Skeletal muscle tissue (tissue), 4 donors: Measurements from ENCODE around the gene ERVH48-1. TPM values are rescaled to one million over a fixed set of nuclear protein-coding genes. Genes with fewer than 3 reads are reported as not detected.
A peak's percentile ranks its signal among the peaks of the same experiment; 100 is the strongest.
"Not testable (repeated sequence)": the region's sequence is repeated elsewhere in the genome, so short reads cannot be mapped to it uniquely, and the experiment has no call there.

Experiments
- H3K27ac ChIP-seq: one replicate; pipeline ENCODE4 v1.7.0; 2013; ENCODE audit warnings: mild to moderate bottlenecking, low read depth, low read length, inconsistent platforms
- H3K27me3 ChIP-seq, 3 donors: one replicate each; pipeline ENCODE4 v1.7.0; 2013; ENCODE audit warnings: low read length in 3 of 3; ENCODE audit not compliant: control insufficient read depth in 3 of 3, insufficient read depth in 3 of 3
- H3K36me3 ChIP-seq, 3 donors: one replicate each; pipeline ENCODE4 v1.7.0; 2013; ENCODE audit warnings: low read length in 3 of 3; ENCODE audit not compliant: control insufficient read depth in 3 of 3, insufficient read depth in 3 of 3
- H3K4me1 ChIP-seq, 3 donors: one replicate each; pipeline ENCODE4 v1.7.0; 2013; ENCODE audit warnings: low read length in 3 of 3, mild to moderate bottlenecking in 3 of 3; ENCODE audit not compliant: control insufficient read depth in 3 of 3, insufficient read depth in 3 of 3
- H3K4me3 ChIP-seq, 3 donors: one replicate each; pipeline ENCODE4 v1.7.0; 2013; ENCODE audit warnings: low read length in 3 of 3
- H3K9ac ChIP-seq, 3 donors: one replicate each; pipeline ENCODE4 v1.7.0; 2013; ENCODE audit warnings: low read length in 3 of 3, mild to moderate bottlenecking in 3 of 3, moderate library complexity in 2 of 3, low read depth in 1 of 3
- H3K9me3 ChIP-seq, 3 donors: one replicate each; pipeline ENCODE4 v1.7.0; 2013; ENCODE audit warnings: low read length in 3 of 3; ENCODE audit not compliant: control insufficient read depth in 3 of 3
- total RNA-seq: library from RNA; depleted of rRNA; stranded (reverse); fragments of >200 nt; gene quantifications from one replicate; pipeline ENCODE4 v1.2.3, GENCODE V29; 2014
- donor health status: Osteomylitis.

Gene ERVH48-1
- total RNA-seq, 1 donor from 2014 or later, result not detected

DNA sequence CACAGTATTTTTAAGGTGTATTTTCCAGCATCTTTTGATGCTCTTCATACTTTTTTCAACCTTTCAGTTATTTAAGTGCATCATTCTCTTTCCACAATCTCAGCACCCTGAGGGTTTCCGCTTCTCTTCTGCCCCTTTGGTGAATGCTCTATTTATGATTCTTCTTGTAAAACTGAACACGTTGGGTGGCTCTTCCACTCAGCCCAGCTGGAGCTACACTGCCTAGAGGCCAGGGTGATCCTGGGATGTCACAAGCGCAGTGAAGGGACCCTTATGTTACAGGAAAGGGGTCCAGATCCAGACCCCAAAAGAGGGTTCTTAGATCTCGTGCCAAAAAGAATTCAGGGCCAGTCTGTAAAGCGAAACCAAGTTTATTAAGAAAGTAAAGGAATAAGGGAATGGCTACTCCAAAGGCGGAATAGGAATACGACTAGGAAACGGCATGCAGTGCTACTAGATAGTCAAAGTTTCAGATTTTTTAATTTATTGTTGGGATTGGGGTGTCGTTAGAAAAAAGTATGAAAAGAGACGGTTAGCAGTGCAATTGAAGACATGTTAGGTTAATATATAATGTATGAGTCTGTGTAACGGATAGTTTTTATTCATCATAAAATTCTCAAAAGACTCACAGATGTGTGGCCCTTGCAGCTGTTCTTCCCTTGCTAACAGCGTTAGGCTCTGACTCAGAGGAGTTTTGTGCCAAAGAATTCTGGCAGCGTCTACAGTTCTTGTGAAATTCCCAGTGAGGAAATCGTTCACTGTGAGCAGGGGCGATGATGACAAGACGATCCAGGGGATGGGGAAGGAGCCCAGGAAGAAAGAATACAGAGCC lies 14.4 kb upstream of the ERVH48-1 start:
- H3K4me1 ChIP-seq, result peaks cover 5 to 7% (median 7%) of the 10 kb centered on the region in 3 donors
- H3K36me3 ChIP-seq, result no peaks in the 10 kb centered on the region
- peak overlapping the region in 1 of 3 donors; percentile 56 for H3K9ac ChIP-seq
- H3K27me3 ChIP-seq, result no peaks in the 10 kb centered on the region
- no peaks in the 10 kb centered on the region for H3K9me3 ChIP-seq
- peak overlapping the region; percentile 66 for H3K27ac ChIP-seq
- H3K4me3 ChIP-seq, result peak overlapping the region in 2 of 3 donors; percentile 35 to 38

GRCh38 chr21:42938606-42938995 lies 13.2 kb upstream of the ERVH48-1 start:
- not testable (repeated sequence) for H3K27ac ChIP-seq

DNA sequence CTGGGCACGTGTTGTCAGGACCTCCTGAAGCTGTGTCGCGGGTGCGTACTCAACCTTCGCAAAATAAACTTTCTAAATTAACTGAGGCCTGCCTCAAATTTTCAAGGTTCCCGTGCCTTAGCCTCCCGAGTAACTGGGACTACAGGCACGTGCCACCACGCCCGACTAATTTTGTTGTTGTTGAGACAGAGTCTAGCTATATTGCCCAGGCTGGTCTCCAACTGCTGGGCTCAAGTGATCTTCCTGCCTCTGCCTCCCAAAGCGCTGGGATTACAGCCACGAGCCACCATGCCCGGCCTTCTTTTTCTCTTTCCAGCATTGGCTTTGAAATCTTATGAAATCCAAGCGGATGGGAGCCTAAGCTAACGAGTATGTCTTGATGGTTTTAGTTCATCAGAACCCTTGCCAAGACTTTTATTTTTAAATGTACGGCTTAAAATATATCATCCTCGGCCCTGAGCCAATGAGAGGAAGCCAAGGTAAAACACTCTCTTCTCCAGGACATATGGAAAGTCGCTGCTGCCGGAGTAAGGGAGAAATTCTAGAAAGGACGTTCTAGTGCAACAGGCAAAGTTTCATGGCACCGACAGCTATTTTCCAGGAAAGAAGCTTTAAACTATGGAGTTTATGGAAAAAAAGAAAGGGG lies 12.7 kb upstream of the ERVH48-1 start:
- H3K9ac ChIP-seq, result no peak overlapping the region
- peaks cover 5 to 7% (median 7%) of the 10 kb centered on the region in 3 donors for H3K4me1 ChIP-seq
- no peaks in the 10 kb centered on the region for H3K36me3 ChIP-seq
- H3K4me3 ChIP-seq, result no peak overlapping the region
- no peaks in the 10 kb centered on the region for H3K27me3 ChIP-seq
- no peaks in the 10 kb centered on the region for H3K9me3 ChIP-seq
- no peak overlapping the region for H3K27ac ChIP-seq

More at GRCh38 chr21:42938606-42938995, 13.2 kb upstream of the ERVH48-1 start:
- H3K4me3 ChIP-seq, H3K9ac ChIP-seq, H3K9me3 ChIP-seq, H3K27me3 ChIP-seq, H3K4me1 ChIP-seq, H3K36me3 ChIP-seq: not testable (repeated sequence)

DNA sequence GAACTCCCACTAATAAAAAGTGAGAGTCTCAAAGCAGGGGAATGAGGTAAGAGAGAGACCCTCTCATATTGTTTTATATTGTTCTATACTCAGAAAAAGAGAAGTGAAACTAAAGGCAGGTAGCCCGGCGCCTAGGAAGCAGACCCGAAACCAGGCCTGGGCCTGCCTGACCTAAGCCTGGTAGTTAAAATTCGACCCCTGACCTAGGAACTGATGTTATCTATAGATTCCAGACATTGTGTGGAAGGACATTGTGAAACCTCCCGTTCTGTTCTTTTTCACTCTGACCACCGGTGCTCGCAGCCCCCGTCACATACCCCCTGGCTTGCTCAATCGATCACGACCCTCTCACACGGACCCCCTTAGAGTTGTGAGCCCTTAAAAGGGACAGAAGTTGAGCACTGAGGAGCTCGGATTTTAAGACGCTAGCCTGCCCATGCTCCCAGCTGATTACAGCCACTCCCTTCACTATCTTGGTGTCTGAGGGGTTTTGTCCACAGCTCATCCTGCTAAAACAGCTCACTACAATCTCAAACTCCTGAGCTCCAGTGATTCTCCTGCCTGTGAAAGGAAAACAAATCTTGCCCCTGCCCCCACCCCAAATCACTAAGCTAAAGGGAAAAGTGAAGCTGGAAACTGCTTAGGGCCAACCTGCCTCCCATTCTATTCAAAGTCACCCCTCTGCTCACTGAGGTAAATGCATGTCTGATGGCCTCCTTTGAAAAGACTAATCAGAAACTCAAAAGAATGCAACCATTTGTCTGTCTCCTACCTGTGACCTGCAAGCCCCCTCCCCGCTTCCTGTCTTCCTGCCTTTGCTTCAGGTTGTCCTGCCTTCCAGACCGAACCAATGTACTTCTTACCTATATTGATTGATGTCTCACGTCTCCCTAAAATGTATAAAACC lies 11.9 kb upstream of the ERVH48-1 start:
- not testable (repeated sequence) for H3K27me3 ChIP-seq, H3K4me3 ChIP-seq, H3K27ac ChIP-seq, H3K36me3 ChIP-seq, H3K9ac ChIP-seq, H3K4me1 ChIP-seq, H3K9me3 ChIP-seq

DNA sequence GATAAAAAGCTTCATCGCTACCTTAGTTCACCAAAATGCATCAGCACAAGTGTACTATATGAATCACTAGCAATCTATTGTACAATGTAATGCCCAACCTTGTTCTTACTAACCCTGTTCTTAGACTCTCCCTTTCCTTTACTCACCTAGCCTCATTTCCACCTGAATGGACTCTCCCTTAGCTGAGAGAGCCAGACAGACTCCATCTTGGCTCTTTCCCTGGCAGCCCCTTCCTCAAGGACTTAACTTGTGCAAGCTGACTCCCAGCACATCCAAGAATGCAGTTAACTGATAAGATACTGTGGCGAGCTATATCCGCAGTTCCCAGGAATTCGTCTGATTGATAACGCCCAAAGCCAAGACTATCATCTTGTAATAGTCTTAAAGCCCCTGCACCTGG lies 10.9 kb upstream of the ERVH48-1 start:
- H3K27ac ChIP-seq, H3K4me3 ChIP-seq, H3K36me3 ChIP-seq, H3K27me3 ChIP-seq, H3K9me3 ChIP-seq, H3K9ac ChIP-seq, H3K4me1 ChIP-seq: not testable (repeated sequence)

DNA sequence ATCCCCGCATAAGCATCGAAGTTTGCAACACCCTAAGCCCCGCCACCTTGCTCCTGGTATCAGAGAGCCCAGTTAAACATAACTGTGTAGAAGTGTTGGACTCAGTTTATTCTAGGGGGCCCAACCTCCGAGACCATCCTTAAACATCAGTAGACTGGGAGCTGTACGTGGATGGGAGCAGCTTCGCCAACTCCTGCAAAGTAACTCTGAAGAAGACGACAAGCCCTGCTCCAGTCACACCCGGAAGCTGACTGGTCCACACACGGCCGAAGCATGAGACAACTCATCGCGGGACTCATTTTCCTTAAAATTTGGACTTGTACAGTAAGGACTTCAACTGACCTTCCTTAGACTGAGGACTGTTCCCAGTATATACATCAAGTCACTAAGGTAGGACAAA lies 8.5 kb upstream of the ERVH48-1 start:
- not testable (repeated sequence) for H3K4me1 ChIP-seq, H3K4me3 ChIP-seq, H3K27me3 ChIP-seq, H3K9me3 ChIP-seq, H3K27ac ChIP-seq, H3K36me3 ChIP-seq, H3K9ac ChIP-seq

- H3K27ac ChIP-seq, H3K27me3 ChIP-seq, H3K9me3 ChIP-seq, H3K36me3 ChIP-seq, H3K9ac ChIP-seq, H3K4me3 ChIP-seq, H3K4me1 ChIP-seq: not testable (repeated sequence)
Observed at GRCh38 chr21:42933137-42933970, 7.9 kb upstream of the ERVH48-1 start.

GRCh38 chr21:42932378-42933136 lies 7.1 kb upstream of the ERVH48-1 start:
- H3K4me1 ChIP-seq, H3K27ac ChIP-seq, H3K9me3 ChIP-seq, H3K9ac ChIP-seq, H3K27me3 ChIP-seq, H3K36me3 ChIP-seq, H3K4me3 ChIP-seq: not testable (repeated sequence)
